Gastrocnemius medialis (tissue), 4 donors: Measurements from ENCODE around the gene ITPR3. TPM values are rescaled to one million over a fixed set of nuclear protein-coding genes. Genes with fewer than 3 reads are reported as not detected.

ENCODE experiments used
- ATAC-seq, 2 donors: fragments of 150-250 bp; one replicate each; pipeline ENCODE4 v1.9.1; 2016
- DNase-seq, 2 donors: peaks; one replicate each; pipeline ENCODE4 v3.0.0-alpha.2; 2019
- H3K27ac ChIP-seq, 4 donors: fragments of 200-600 bp; sonication (generic); 1 replicate in 1 of 4; 2 replicates in 3 of 4; pipeline ENCODE4 v1.5.1; 2016 to 2018; ENCODE audit warnings: mild to moderate bottlenecking in 2 of 4, moderate library complexity in 1 of 4
- H3K27me3 ChIP-seq, 3 donors: fragments of 200-600 bp; sonication (generic) in 2 of 3; 1 replicate in 1 of 3; 2 replicates in 2 of 3; pipeline versions ENCODE4 v1.5.1 to v1.6.0; 2016 to 2019; ENCODE audit warnings: mild to moderate bottlenecking in 1 of 3, moderate library complexity in 1 of 3
- H3K36me3 ChIP-seq, 2 donors: fragments of 200-600 bp; sonication (generic) in 1 of 2; one replicate each; pipeline ENCODE4 v1.5.1; 2017 to 2018
- H3K4me1 ChIP-seq, 2 donors: fragments of 200-600 bp; sonication (generic) in 1 of 2; one replicate each; pipeline ENCODE4 v1.5.1; 2016 to 2017; ENCODE audit warnings: mild to moderate bottlenecking in 2 of 2
- H3K4me3 ChIP-seq, 4 donors: fragments of 200-600 bp; sonication (generic) in 3 of 4; 1 replicate in 1 of 4; 2 replicates in 3 of 4; pipeline ENCODE4 v1.5.1; 2016 to 2019; ENCODE audit warnings: mild to moderate bottlenecking in 2 of 4
- H3K9me3 ChIP-seq, 3 donors: fragments of 200-600 bp; sonication (generic) in 2 of 3; 1 replicate in 1 of 3; 2 replicates in 2 of 3; pipeline ENCODE4 v1.5.1; 2016 to 2019
- CTCF ChIP-seq, 5 experiments: fragments of 450-650 bp in 3 of 5; fragments of 200-600 bp in 2 of 5; sonication (generic) in 2 of 5; IDR thresholded peaks in 4 of 5; conservative IDR thresholded peaks in 1 of 5; 1 replicate in 4 of 5; 2 replicates in 1 of 5; pipeline ENCODE4 v1.5.1; 2016 to 2019; ENCODE audit warnings: antibody characterized with exemption in 5 of 5, mild to moderate bottlenecking in 3 of 5, moderate library complexity in 3 of 5
- POLR2A ChIP-seq, 2 donors: fragments of 450-650 bp; IDR thresholded peaks; one replicate each; pipeline ENCODE4 v1.6.1; 2017; ENCODE audit warnings: antibody characterized with exemption in 2 of 2, mild to moderate bottlenecking in 2 of 2, moderate library complexity in 2 of 2
- in situ Hi-C, 4 donors: fragments of 200-750 bp; cut with MboI; loops; one replicate each; pipeline versions ENCODE4 v1.15.0 to v1.8.0; 2017; ENCODE audit warnings: low sequenced_read_pairs in 4 of 4
- intact Hi-C: fragments of 100-400 bp; cut with DNase I; formaldehyde crosslinking; loops from one replicate; pipeline ENCODE4 v1.15.1; 2023; ENCODE audit warnings: low total_unique reads
- total RNA-seq, 4 donors: library from RNA; depleted of rRNA; stranded (reverse); fragments of >200 nt; gene quantifications; one replicate each; pipeline versions ENCODE4 v1.1.0 to v1.2.3, GENCODE V29; 2016

Gene ITPR3
- total RNA-seq, 4 donors from 2014 or later, result 1.9 to 6.8 (median 4.2) TPM

- H3K36me3 ChIP-seq, result no peaks in the 10 kb centered on the region
- no peak overlapping the region for H3K4me3 ChIP-seq
- H3K27ac ChIP-seq, result no peak overlapping the region
- in situ Hi-C loops, result no loop called here
- intact Hi-C loops, result no loop called here
- H3K27me3 ChIP-seq, result no peaks in the 10 kb centered on the region
- peaks cover 0 to 15% of the 10 kb centered on the region in 2 donors for H3K4me1 ChIP-seq
- no peaks in the 10 kb centered on the region for H3K9me3 ChIP-seq
- TF ChIP-seq CTCF (IDR thresholded peaks at IDR 0.05 in 4 of 5, conservative IDR thresholded peaks at IDR 0.05 in 1 of 5) (no peak), POLR2A (IDR thresholded peaks at IDR 0.05) (no peak)
- ATAC-seq (no peak), DNase-seq (no peak)
Observed at GRCh38 chr6:33665957-33666356, 44.8 kb downstream of the ITPR3 start.

- H3K36me3 ChIP-seq, result no peaks in the 10 kb centered on the region
- in situ Hi-C loops, result no loop called here
- ATAC-seq, result no peak
- H3K27me3 ChIP-seq, result no peaks in the 10 kb centered on the region
- intact Hi-C loops, result no loop called here
- H3K4me1 ChIP-seq, result peaks cover 0 to 15% of the 10 kb centered on the region in 2 donors
- no peak for DNase-seq
- H3K4me3 ChIP-seq, result no peak overlapping the region
- no peak overlapping the region for H3K27ac ChIP-seq
- H3K9me3 ChIP-seq, result no peaks in the 10 kb centered on the region
- TF ChIP-seq CTCF (IDR thresholded peaks at IDR 0.05 in 4 of 5, conservative IDR thresholded peaks at IDR 0.05 in 1 of 5) (no peak), POLR2A (IDR thresholded peaks at IDR 0.05) (no peak)
Observed at GRCh38 chr6:33667072-33667471, 46.0 kb downstream of the ITPR3 start.

GRCh38 chr6:33667776-33668175 is 46.7 kb downstream of the ITPR3 start:
- TF ChIP-seq CTCF (IDR thresholded peaks at IDR 0.05 in 4 of 5, conservative IDR thresholded peaks at IDR 0.05 in 1 of 5) (no peak), POLR2A (IDR thresholded peaks at IDR 0.05) (no peak)
- no peak for ATAC-seq
- Histone ChIP-seq H3K4me1 (peaks cover 0 to 15% of the 10 kb centered on the region in 2 donors), H3K36me3 (no peaks in the 10 kb centered on the region), H3K27me3 (no peaks in the 10 kb centered on the region), H3K4me3 (no peak overlapping the region), H3K27ac (no peak overlapping the region), H3K9me3 (no peaks in the 10 kb centered on the region)
- intact Hi-C loops (no loop called here), in situ Hi-C loops (no loop called here)
- no peak for DNase-seq

GRCh38 chr6:33668328-33668727 is 47.2 kb downstream of the ITPR3 start:
- in situ Hi-C loops (no loop called here), intact Hi-C loops (no loop called here)
- Histone ChIP-seq H3K36me3 (no peaks in the 10 kb centered on the region), H3K4me3 (no peak overlapping the region), H3K9me3 (no peaks in the 10 kb centered on the region), H3K4me1 (peaks cover 0 to 19% of the 10 kb centered on the region in 2 donors), H3K27ac (no peak overlapping the region), H3K27me3 (no peaks in the 10 kb centered on the region)
- ATAC-seq, result no peak
- no peak for DNase-seq
- no peak for TF ChIP-seq CTCF (IDR thresholded peaks at IDR 0.05 in 4 of 5, conservative IDR thresholded peaks at IDR 0.05 in 1 of 5)

- H3K27ac ChIP-seq, result no peak overlapping the region
- ATAC-seq (no peak), DNase-seq (no peak)
- TF ChIP-seq POLR2A (IDR thresholded peaks at IDR 0.05), result no peak
- no peak for TF ChIP-seq CTCF (IDR thresholded peaks at IDR 0.05 in 4 of 5, conservative IDR thresholded peaks at IDR 0.05 in 1 of 5)
- H3K36me3 ChIP-seq, result no peaks in the 10 kb centered on the region
- no peaks in the 10 kb centered on the region for H3K9me3 ChIP-seq
- peaks cover 0 to 14% of the 10 kb centered on the region in 2 donors for H3K4me1 ChIP-seq
- intact Hi-C loops, result no loop called here
- no peak overlapping the region for H3K4me3 ChIP-seq
- no peaks in the 10 kb centered on the region for H3K27me3 ChIP-seq
- in situ Hi-C loops, result no loop called here
Observed at GRCh38 chr6:33668914-33669313, 47.8 kb downstream of the ITPR3 start.
